OCI-LY7 (cell line): ENCODE data around the gene HCCS. TPM values are rescaled to one million over a fixed set of nuclear protein-coding genes. Genes with fewer than 3 reads are reported as not detected.

ENCODE experiments used
- BruUV-seq: library from RNA; stranded (reverse); fragments of 400-500 nt; replicated peaks from 2 replicates; lab custom pipeline; 2021; lab: Mats Ljungman, UMichigan
- CTCF ChIA-PET: fragments of 300-600 bp; sonication (Branson Sonifier 250); formaldehyde crosslinking; loops from one replicate; lab custom pipeline; 2022; ENCODE audit warnings: antibody characterized with exemption; ENCODE audit not compliant: unreplicated experiment; lab: Charles Lee
- POLR2A ChIA-PET: fragments of 300-600 bp; sonication (Branson Sonifier 250); formaldehyde crosslinking; loops from one replicate; lab custom pipeline; 2022; ENCODE audit warnings: antibody characterized with exemption; lab: Charles Lee
- DNase-seq: peaks from one replicate; pipeline ENCODE4 v3.0.0-alpha.2; 2015; ENCODE audit warnings: low spot score
- H2AFZ ChIP-seq: fragments of 200-600 bp; sonication (generic), shearing (Covaris generic); 2 replicates; pipeline ENCODE4 v1.6.1; 2014; ENCODE audit warnings: mild to moderate bottlenecking, antibody characterized with exemption, low read length, moderate library complexity
- H3K27ac ChIP-seq: fragments of 200-600 bp; sonication (generic); 2 replicates; pipeline ENCODE4 v1.5.1; 2014; ENCODE audit warnings: mixed run types, low read depth, mild to moderate bottlenecking, moderate library complexity, low read length, inconsistent platforms; ENCODE audit not compliant: poor library complexity, severe bottlenecking
- H3K36me3 ChIP-seq: fragments of 200-600 bp; sonication (generic); 2 replicates; pipeline ENCODE4 v1.6.1; 2014; ENCODE audit warnings: mild to moderate bottlenecking, antibody characterized with exemption, low read length, moderate library complexity, mixed read lengths; ENCODE audit not compliant: insufficient read depth
- H3K4me1 ChIP-seq: fragments of 200-600 bp; sonication (generic); 2 replicates; pipeline ENCODE4 v1.5.1; 2014; ENCODE audit warnings: mild to moderate bottlenecking, low read length; ENCODE audit not compliant: insufficient read depth, poor library complexity, severe bottlenecking
- H3K4me2 ChIP-seq: fragments of 200-600 bp; sonication (generic); 2 replicates; pipeline ENCODE4 v1.6.1; 2014; ENCODE audit warnings: mild to moderate bottlenecking, low read length
- H3K4me3 ChIP-seq: fragments of 200-600 bp; sonication (generic); 2 replicates; pipeline ENCODE4 v1.5.1; 2014; ENCODE audit warnings: mild to moderate bottlenecking, low read depth, low read length; ENCODE audit not compliant: poor library complexity, severe bottlenecking
- H3K79me2 ChIP-seq: fragments of 200-600 bp; sonication (generic); 2 replicates; pipeline ENCODE4 v1.6.1; 2016; ENCODE audit warnings: low read depth, mild to moderate bottlenecking, low read length, moderate library complexity, mixed read lengths; ENCODE audit not compliant: insufficient read depth
- H3K9me2 ChIP-seq: fragments of 200-600 bp; sonication (generic); 2 replicates; pipeline ENCODE4 v1.6.1; 2016; ENCODE audit warnings: mild to moderate bottlenecking, low read length, mixed read lengths; ENCODE audit not compliant: insufficient read depth
- H3K9me3 ChIP-seq: fragments of 200-600 bp; sonication (generic); 2 replicates; pipeline ENCODE4 v1.6.1; 2014; ENCODE audit warnings: mild to moderate bottlenecking, mixed run types, low read length, mixed read lengths
- H4K20me1 ChIP-seq: fragments of 200-600 bp; sonication (generic); 2 replicates; pipeline ENCODE4 v1.6.1; 2014; ENCODE audit warnings: mild to moderate bottlenecking, antibody characterized with exemption, low read length, moderate library complexity, mixed read lengths; ENCODE audit not compliant: insufficient read depth
- EZH2phosphoT487 ChIP-seq: fragments of 200-600 bp; sonication (generic); IDR thresholded peaks from 2 replicates; pipeline ENCODE4 v1.6.1; 2018; ENCODE audit warnings: low read depth, borderline replicate concordance, mild to moderate bottlenecking, mixed run types, antibody characterized with exemption, low read length, moderate library complexity, mixed read lengths
- intact Hi-C: fragments of 100-400 bp; cut with micrococcal nuclease; formaldehyde crosslinking; loops from one replicate; pipeline ENCODE4 v1.10.0; 2022; ENCODE audit not compliant: unreplicated experiment
- total RNA-seq, 2 experiments: library from RNA; depleted of rRNA in 1 of 2; stranded (reverse); fragments of >200 nt in 1 of 2; shearing (Covaris generic) in 1 of 2; gene quantifications; 2 replicates each; pipeline ENCODE4 v1.2.3, GENCODE V29; 2014 to 2022
- TF ChIP-seq, protein P1 (sequence below): fragments of 200-600 bp; sonication (generic); conservative IDR thresholded peaks from 2 replicates; pipeline ENCODE4 v1.5.1; 2014; ENCODE audit warnings: mild to moderate bottlenecking, antibody characterized with exemption, low read length, moderate library complexity, mixed read lengths

Gene HCCS
- total RNA-seq, 2 experiments from 2014 or later, result 11.1 to 25.2 TPM

DNA sequence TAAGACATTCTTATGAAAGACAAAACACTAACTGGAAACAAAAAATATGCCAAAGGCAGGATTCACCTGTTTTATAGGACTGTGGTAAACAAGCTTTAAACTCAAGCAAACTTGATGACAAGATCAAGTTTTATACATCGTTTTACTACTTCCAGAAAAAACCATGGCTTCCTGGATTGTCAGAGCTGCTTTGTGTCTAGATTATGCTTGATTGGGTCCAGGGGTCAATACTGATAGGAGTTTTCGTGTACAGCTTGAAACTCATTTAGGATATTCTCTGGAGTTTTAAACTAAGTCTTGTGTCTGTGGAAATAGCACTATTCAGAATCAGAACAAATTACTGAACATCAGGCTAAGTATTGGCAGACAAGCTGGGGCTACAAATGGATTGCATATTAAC lies 13.0 kb downstream of the HCCS start:
- POLR2A ChIA-PET, result no interaction called here
- H3K27ac ChIP-seq, result no peak overlapping the region
- CTCF ChIA-PET, result no interaction called here
- intact Hi-C loops, result no loop called here
- no peaks in the 10 kb centered on the region for H3K9me3 ChIP-seq
- no peak overlapping the region for H2AFZ ChIP-seq
- TF ChIP-seq, protein P1, sequence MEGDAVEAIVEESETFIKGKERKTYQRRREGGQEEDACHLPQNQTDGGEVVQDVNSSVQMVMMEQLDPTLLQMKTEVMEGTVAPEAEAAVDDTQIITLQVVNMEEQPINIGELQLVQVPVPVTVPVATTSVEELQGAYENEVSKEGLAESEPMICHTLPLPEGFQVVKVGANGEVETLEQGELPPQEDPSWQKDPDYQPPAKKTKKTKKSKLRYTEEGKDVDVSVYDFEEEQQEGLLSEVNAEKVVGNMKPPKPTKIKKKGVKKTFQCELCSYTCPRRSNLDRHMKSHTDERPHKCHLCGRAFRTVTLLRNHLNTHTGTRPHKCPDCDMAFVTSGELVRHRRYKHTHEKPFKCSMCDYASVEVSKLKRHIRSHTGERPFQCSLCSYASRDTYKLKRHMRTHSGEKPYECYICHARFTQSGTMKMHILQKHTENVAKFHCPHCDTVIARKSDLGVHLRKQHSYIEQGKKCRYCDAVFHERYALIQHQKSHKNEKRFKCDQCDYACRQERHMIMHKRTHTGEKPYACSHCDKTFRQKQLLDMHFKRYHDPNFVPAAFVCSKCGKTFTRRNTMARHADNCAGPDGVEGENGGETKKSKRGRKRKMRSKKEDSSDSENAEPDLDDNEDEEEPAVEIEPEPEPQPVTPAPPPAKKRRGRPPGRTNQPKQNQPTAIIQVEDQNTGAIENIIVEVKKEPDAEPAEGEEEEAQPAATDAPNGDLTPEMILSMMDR, result no peak
- TF ChIP-seq EZH2phosphoT487, result no peak
- DNase-seq, result no peak
- H3K9me2 ChIP-seq, result no peaks in the 10 kb centered on the region
- H3K36me3 ChIP-seq, result peaks cover 44% of the 10 kb centered on the region
- H4K20me1 ChIP-seq, result no peaks in the 10 kb centered on the region
- no TSS peak for BruUV-seq
- no peak overlapping the region for H3K4me2 ChIP-seq
- no peaks in the 10 kb centered on the region for H3K4me1 ChIP-seq
- H3K4me3 ChIP-seq, result no peak overlapping the region
- no peaks in the 10 kb centered on the region for H3K79me2 ChIP-seq

DNA sequence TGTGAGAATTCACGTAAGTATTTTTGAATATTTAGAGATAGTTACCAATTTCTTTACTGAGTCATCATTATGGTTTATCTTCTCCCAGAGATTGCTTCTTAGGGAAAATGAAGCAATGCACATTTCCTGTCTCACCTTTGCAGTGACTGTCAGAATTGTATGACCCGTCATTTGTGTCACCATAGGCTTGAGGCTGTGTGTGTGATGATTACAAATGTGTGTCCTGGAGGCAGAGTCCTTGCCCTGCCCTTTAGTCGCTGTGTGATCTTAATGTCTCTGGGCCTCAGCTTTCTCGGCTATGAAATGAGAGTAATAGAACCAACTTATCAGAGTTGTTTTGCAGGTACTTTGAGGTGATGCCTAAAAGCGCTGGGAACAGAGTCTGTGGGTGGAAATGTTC lies 13.9 kb downstream of the HCCS start:
- no TSS peak for BruUV-seq
- Histone ChIP-seq H3K4me1 (no peaks in the 10 kb centered on the region), H2AFZ (no peak overlapping the region), H3K27ac (no peak overlapping the region), H3K9me3 (no peaks in the 10 kb centered on the region), H3K36me3 (peaks cover 35% of the 10 kb centered on the region), H3K4me3 (no peak overlapping the region), H3K4me2 (no peak overlapping the region), H4K20me1 (no peaks in the 10 kb centered on the region), H3K79me2 (no peaks in the 10 kb centered on the region), H3K9me2 (no peaks in the 10 kb centered on the region)
- CTCF ChIA-PET, result no interaction called here
- POLR2A ChIA-PET, result interaction anchor here (0.6 kb wide), 2 partner anchors 11 to 46 kb away, joined by 3 read pairs; no protein-coding TSS in a partner anchor
- intact Hi-C loops, result no loop called here
- DNase-seq, result no peak
- TF ChIP-seq, protein P1, result no peak
- TF ChIP-seq EZH2phosphoT487, result no peak

DNA sequence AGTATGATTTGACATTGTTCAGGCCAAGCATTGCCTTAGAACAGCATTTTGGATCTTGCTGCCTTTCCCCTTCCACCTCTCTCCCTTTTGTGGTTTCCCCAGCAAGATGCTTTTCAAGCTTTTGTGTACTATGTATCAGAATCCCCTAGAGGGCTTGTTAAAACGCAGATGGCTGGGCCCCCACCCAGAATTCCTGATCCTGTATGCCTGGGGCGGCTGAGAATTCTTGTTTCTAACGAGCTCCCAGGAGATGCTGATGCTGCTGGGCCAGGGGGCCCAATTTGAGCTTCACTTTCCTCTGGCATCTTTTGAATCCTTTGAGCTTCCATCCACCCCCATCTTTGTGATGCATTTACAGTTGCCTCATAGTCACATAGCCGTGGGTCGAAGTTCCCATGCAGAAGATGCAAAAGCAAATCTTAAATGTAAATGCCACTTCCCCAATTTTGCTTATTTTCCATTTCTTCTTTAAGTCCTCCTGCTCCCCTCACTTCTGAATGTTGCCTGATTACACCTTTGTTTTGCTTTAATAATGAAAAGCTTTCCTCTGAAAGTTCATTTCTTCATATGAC lies 18.5 kb downstream of the HCCS start:
- Histone ChIP-seq H3K9me3 (no peaks in the 10 kb centered on the region), H3K4me3 (no peak overlapping the region), H2AFZ (no peak overlapping the region), H3K79me2 (no peaks in the 10 kb centered on the region), H3K36me3 (no peaks in the 10 kb centered on the region), H3K27ac (no peak overlapping the region), H3K4me2 (no peak overlapping the region), H3K4me1 (no peaks in the 10 kb centered on the region), H4K20me1 (no peaks in the 10 kb centered on the region), H3K9me2 (no peaks in the 10 kb centered on the region)
- CTCF ChIA-PET, result no interaction called here
- BruUV-seq, result no TSS peak
- DNase-seq, result no peak
- intact Hi-C loops, result loop anchor here (10.0 kb wide), 1 partner anchor 945 kb away; no protein-coding TSS in a partner anchor
- POLR2A ChIA-PET, result no interaction called here
- no peak for TF ChIP-seq EZH2phosphoT487
- TF ChIP-seq, protein P1, result no peak
